ENCODE data around the gene CPNE8. TPM values are rescaled to one million over a fixed set of nuclear protein-coding genes. Genes with fewer than 3 reads are reported as not detected.

Gene CPNE8
- total RNA-seq: 10 to 100 TPM; 11.3 to 29.8 (median 28.3) TPM

GRCh38 chr12:38905480-38906351 lies at the start of gene CPNE8:
Gene CPNE8 (minus strand): TSS chr12:38905591. CDS start chr12:38905534, 57 bp downstream.
- Histone ChIP-seq H3K27me3 (no peaks in the 10 kb centered on the region), H3K9me3 (no peaks in the 10 kb centered on the region), H3K4me1 (no peaks in the 10 kb centered on the region), H3K27ac (peak within 1 kb of the TSS; percentile 90 to 99), H3K36me3 (no peaks in the 10 kb centered on the region), H3K4me3 (peak within 1 kb of the TSS; percentile 67 to 87 (median 73))
- peak; percentile 69 to 72 for DNase-seq (ENCODE audit: low spot score in 2 of 2)
- peak; percentile 46 for TF ChIP-seq POLR2A (IDR thresholded peaks at IDR 0.05)
- peak; percentile 13 to 76 (median 44) for TF ChIP-seq POLR2AphosphoS5 (IDR thresholded peaks at IDR 0.05)
- TF ChIP-seq CTCF (IDR thresholded peaks at IDR 0.05): no peak
- intact Hi-C loops (cut with DNase I; ENCODE audit: low total_unique reads): no loop called here

- intact Hi-C loops (cut with DNase I; ENCODE audit: low total_unique reads): no loop called here
These were observed 49.0 kb upstream of the CPNE8 start for GRCh38 chr12:38954238-38954873.

GRCh38 chr12:38949363-38949762 lies 44.0 kb upstream of the CPNE8 start:
- TF ChIP-seq POLR2AphosphoS5 (IDR thresholded peaks at IDR 0.05) (no peak), CTCF (IDR thresholded peaks at IDR 0.05) (no peak), POLR2A (IDR thresholded peaks at IDR 0.05) (no peak)
- H3K36me3 ChIP-seq: no peaks in the 10 kb centered on the region
- no peak overlapping the region for H3K27ac ChIP-seq
- H3K4me1 ChIP-seq: no peaks in the 10 kb centered on the region
- no peaks in the 10 kb centered on the region for H3K9me3 ChIP-seq
- no peak overlapping the region for H3K4me3 ChIP-seq
- no peaks in the 10 kb centered on the region for H3K27me3 ChIP-seq
- no peak for DNase-seq (ENCODE audit: low spot score in 2 of 2)
- intact Hi-C loops (cut with DNase I; ENCODE audit: low total_unique reads): no loop called here

More at GRCh38 chr12:38954238-38954873, 49.0 kb upstream of the CPNE8 start:
- H3K36me3 ChIP-seq: no peaks in the 10 kb centered on the region
- H3K27me3 ChIP-seq: no peaks in the 10 kb centered on the region
- no peaks in the 10 kb centered on the region for H3K9me3 ChIP-seq
- TF ChIP-seq POLR2AphosphoS5 (IDR thresholded peaks at IDR 0.05) (no peak), POLR2A (IDR thresholded peaks at IDR 0.05) (no peak), CTCF (IDR thresholded peaks at IDR 0.05) (no peak)
- DNase-seq (ENCODE audit: low spot score in 2 of 2): no peak
- no peaks in the 10 kb centered on the region for H3K4me1 ChIP-seq
- no peak overlapping the region for H3K27ac ChIP-seq
- no peak overlapping the region for H3K4me3 ChIP-seq

GRCh38 chr12:38934686-38935085 lies 29.3 kb upstream of the CPNE8 start:
- Histone ChIP-seq H3K4me3 (no peak overlapping the region), H3K27me3 (no peaks in the 10 kb centered on the region), H3K27ac (no peak overlapping the region), H3K9me3 (peaks cover 0 to 11% of the 10 kb centered on the region in 2 donors), H3K4me1 (no peaks in the 10 kb centered on the region), H3K36me3 (no peaks in the 10 kb centered on the region)
- intact Hi-C loops (cut with DNase I; ENCODE audit: low total_unique reads): no loop called here
- no peak for DNase-seq (ENCODE audit: low spot score in 2 of 2)
- TF ChIP-seq POLR2AphosphoS5 (IDR thresholded peaks at IDR 0.05) (no peak), CTCF (IDR thresholded peaks at IDR 0.05) (no peak), POLR2A (IDR thresholded peaks at IDR 0.05) (no peak)

- no peaks in the 10 kb centered on the region for H3K27me3 ChIP-seq
- no peaks in the 10 kb centered on the region for H3K36me3 ChIP-seq
- no peak for TF ChIP-seq POLR2A (IDR thresholded peaks at IDR 0.05)
- no peak for TF ChIP-seq CTCF (IDR thresholded peaks at IDR 0.05)
- no peak for TF ChIP-seq POLR2AphosphoS5 (IDR thresholded peaks at IDR 0.05)
- H3K9me3 ChIP-seq: peaks cover 0 to 11% of the 10 kb centered on the region in 2 donors
- H3K4me1 ChIP-seq: no peaks in the 10 kb centered on the region
- H3K4me3 ChIP-seq: no peak overlapping the region
- DNase-seq (ENCODE audit: low spot score in 2 of 2): no peak
- no peak overlapping the region for H3K27ac ChIP-seq
- intact Hi-C loops (cut with DNase I; ENCODE audit: low total_unique reads): no loop called here
These were observed 28.7 kb upstream of the CPNE8 start for GRCh38 chr12:38934078-38934584.
